Smooth muscle cell (in vitro differentiated cells): Measurements from ENCODE around the gene TRIM28. TPM values are rescaled to one million over a fixed set of nuclear protein-coding genes. Genes with fewer than 3 reads are reported as not detected.
A peak's percentile ranks its signal among the peaks of the same experiment; 100 is the strongest.

Source experiments
- DNase-seq: peaks from one replicate; lab custom pipeline; 2025; ENCODE audit not compliant: unreplicated experiment; lab: John Stamatoyannopoulos, UW
- H2AFZ ChIP-seq: fragments of 200-600 bp; sonication (generic); 2 replicates; pipeline ENCODE4 v1.6.0; 2016; ENCODE audit warnings: antibody characterized with exemption, low read depth, mild to moderate bottlenecking
- H3F3A ChIP-seq: fragments of 200-600 bp; sonication (generic); 2 replicates; pipeline ENCODE4 v1.6.0; 2017; ENCODE audit warnings: antibody characterized with exemption, low read depth
- H3K27ac ChIP-seq: fragments of 200-600 bp; sonication (generic); 2 replicates; pipeline ENCODE4 v1.5.1; 2016; ENCODE audit warnings: low read depth, mild to moderate bottlenecking
- H3K27me3 ChIP-seq: fragments of 200-600 bp; sonication (generic); 2 replicates; pipeline ENCODE4 v1.6.1; 2016; ENCODE audit warnings: low read depth, mild to moderate bottlenecking
- H3K36me3 ChIP-seq: fragments of 200-600 bp; sonication (generic); 2 replicates; pipeline ENCODE4 v1.5.1; 2016; ENCODE audit warnings: low read depth
- H3K4me1 ChIP-seq: fragments of 200-600 bp; sonication (generic); 2 replicates; pipeline ENCODE4 v1.5.1; 2016; ENCODE audit warnings: low read depth
- H3K4me2 ChIP-seq: fragments of 200-600 bp; sonication (generic); 2 replicates; pipeline ENCODE4 v1.6.0; 2016; ENCODE audit warnings: mild to moderate bottlenecking
- H3K4me3 ChIP-seq: fragments of 200-600 bp; sonication (generic); 2 replicates; pipeline ENCODE4 v1.5.1; 2016; ENCODE audit warnings: mild to moderate bottlenecking
- H3K79me2 ChIP-seq: fragments of 200-600 bp; sonication (generic); 2 replicates; pipeline ENCODE4 v1.6.0; 2016; ENCODE audit warnings: low read depth, mild to moderate bottlenecking
- H3K9ac ChIP-seq: fragments of 200-600 bp; sonication (generic); 2 replicates; pipeline ENCODE4 v1.6.0; 2016; ENCODE audit warnings: low read depth
- H3K9me3 ChIP-seq: fragments of 200-600 bp; sonication (generic); replicated peaks from 2 replicates; pipeline ENCODE4 v1.5.1; 2016; ENCODE audit warnings: low read depth
- H4K20me1 ChIP-seq: fragments of 200-600 bp; sonication (generic); 2 replicates; pipeline ENCODE4 v1.6.0; 2016; ENCODE audit warnings: low read depth
- WGBS: methylation state at CpG from one replicate; pipeline ENCODE4 v1.1.7; 2016; ENCODE audit warnings: low lambda C conversion rate; 5-methylcytosine and 5-hydroxymethylcytosine counted together
- polyA plus RNA-seq: library from polyadenylated mRNA; unstranded; fragments of >200 nt; fragmentation: Nextera tagmentation; extraction: Ambion mirVana; gene quantifications from 2 replicates; pipeline ENCODE4 v1.2.1, GENCODE V29; 2016
- total RNA-seq: library from RNA; depleted of rRNA; stranded (reverse); fragments of >200 nt; gene quantifications from 2 replicates; pipeline ENCODE4 v1.2.3, GENCODE V29; 2014
- TF ChIP-seq, protein P1 (sequence below): fragments of 200-600 bp; sonication (generic); IDR thresholded peaks from 2 replicates; pipeline ENCODE4 v1.5.1; 2017; ENCODE audit warnings: borderline replicate concordance, mild to moderate bottlenecking, antibody characterized with exemption; ENCODE audit not compliant: insufficient read depth, poor library complexity, severe bottlenecking

The TRIM28 gene
- total and polyA plus RNA-seq, 2 experiments from 2014 or later, result 148 to 178 TPM

DNA sequence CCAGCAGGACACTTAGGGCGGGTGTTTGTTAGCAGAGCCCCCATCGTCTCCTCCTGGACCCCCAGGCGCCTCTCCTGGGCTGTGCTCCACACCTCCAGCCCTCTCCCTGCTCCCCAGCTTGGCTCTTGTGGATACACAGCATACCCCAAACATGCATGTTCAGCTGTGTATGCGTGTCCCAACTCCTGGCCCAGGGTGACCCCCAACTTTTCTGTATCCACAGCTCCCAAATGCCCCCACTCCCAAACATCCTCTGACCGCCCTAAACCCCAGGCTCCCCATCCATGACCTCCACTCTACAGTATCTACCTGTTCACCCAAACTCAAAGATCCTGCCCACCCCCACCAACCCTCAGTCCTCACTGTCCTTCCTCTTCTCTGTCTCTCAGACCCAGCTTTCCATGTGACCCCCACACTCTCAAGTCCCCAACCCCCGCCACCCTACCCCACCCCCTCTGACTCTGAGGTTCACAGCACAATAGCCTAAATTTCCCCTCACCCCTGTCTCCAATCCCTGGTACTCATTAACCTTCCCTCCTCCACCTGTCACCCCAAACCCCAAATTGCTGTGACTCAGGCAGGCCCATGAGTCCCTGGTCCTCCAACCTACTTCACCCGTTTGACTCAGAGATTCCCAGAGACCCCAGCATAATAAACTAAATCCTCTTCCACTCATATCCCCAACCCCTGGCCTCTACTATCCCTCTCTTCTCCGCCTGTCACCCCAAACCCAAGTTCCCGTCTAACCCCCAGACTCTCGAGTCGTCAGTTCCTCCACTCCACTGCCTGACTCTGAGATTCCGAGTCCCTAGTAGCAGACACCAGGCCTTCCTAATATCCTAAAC, 13.6 kb downstream of the TRIM28 start:
- TF ChIP-seq, protein P1, sequence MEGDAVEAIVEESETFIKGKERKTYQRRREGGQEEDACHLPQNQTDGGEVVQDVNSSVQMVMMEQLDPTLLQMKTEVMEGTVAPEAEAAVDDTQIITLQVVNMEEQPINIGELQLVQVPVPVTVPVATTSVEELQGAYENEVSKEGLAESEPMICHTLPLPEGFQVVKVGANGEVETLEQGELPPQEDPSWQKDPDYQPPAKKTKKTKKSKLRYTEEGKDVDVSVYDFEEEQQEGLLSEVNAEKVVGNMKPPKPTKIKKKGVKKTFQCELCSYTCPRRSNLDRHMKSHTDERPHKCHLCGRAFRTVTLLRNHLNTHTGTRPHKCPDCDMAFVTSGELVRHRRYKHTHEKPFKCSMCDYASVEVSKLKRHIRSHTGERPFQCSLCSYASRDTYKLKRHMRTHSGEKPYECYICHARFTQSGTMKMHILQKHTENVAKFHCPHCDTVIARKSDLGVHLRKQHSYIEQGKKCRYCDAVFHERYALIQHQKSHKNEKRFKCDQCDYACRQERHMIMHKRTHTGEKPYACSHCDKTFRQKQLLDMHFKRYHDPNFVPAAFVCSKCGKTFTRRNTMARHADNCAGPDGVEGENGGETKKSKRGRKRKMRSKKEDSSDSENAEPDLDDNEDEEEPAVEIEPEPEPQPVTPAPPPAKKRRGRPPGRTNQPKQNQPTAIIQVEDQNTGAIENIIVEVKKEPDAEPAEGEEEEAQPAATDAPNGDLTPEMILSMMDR, result no peak
- H3F3A ChIP-seq, result peaks cover 21% of the 10 kb centered on the region
- peak overlapping the region; percentile 98 for H3K27ac ChIP-seq
- H3K4me1 ChIP-seq, result peaks cover 25% of the 10 kb centered on the region
- H3K36me3 ChIP-seq, result no peaks in the 10 kb centered on the region
- WGBS, result 38% methylated on average over 12 of the region's 12 CpGs
- H3K27me3 ChIP-seq, result no peaks in the 10 kb centered on the region
- peak overlapping the region; percentile 62 for H3K4me3 ChIP-seq
- peaks cover 46% of the 10 kb centered on the region for H3K79me2 ChIP-seq
- no peak overlapping the region for H2AFZ ChIP-seq
- no peaks in the 10 kb centered on the region for H3K9me3 ChIP-seq
- peak overlapping the region; percentile 96 for H3K9ac ChIP-seq
- peak overlapping the region; percentile 93 for H3K4me2 ChIP-seq
- DNase-seq, result no peak
- peaks cover 14% of the 10 kb centered on the region for H4K20me1 ChIP-seq

DNA sequence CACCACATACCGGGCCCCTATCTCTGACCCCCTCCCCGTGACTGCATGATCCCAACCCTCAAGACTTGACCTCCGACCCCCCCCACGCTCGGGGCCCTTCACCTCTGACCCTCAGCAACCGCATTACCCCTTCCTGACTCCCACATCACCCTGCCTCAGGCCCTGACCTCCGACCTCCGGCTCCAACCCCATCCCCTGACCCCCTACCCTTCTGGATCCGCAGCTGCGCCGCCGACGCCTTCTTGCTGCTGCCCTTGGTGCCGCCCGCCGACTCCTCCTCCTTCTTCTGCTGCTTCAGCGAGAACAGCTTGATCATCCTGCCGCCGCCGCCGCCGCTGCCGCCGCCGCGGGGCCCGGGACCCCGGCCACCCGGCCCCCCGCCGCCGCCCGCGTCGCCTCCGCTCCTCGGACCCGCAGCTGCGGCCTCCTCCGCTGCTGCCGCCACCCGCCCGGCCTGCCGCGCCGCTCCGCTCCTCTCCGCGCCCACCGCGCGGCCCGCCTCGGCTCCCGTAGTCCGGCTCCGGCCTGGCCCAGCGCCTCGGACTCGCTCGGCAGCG, 14.3 kb downstream of the TRIM28 start, which contains the start of gene UBE2M:
Gene UBE2M, minus strand, starts transcription at position 546 of the 557 bp plus-strand sequence. Its CDS starts 230 bp downstream, at position 316.
- TF ChIP-seq, protein P1, result no peak
- peaks cover 17% of the 10 kb centered on the region for H4K20me1 ChIP-seq
- DNase-seq, result no peak
- H3K9me3 ChIP-seq, result no peaks in the 10 kb centered on the region
- H3F3A ChIP-seq, result peaks cover 14% of the 10 kb centered on the region
- H3K4me2 ChIP-seq, result peak within 1 kb of the TSS; percentile 94
- peaks cover 25% of the 10 kb centered on the region for H3K4me1 ChIP-seq
- no peaks in the 10 kb centered on the region for H3K36me3 ChIP-seq
- H3K27ac ChIP-seq, result peak within 1 kb of the TSS; percentile 98
- under 1% methylated on average over 15 of the region's 62 CpGs for WGBS
- H3K27me3 ChIP-seq, result no peaks in the 10 kb centered on the region
- peak within 1 kb of the TSS; percentile 62 for H3K4me3 ChIP-seq
- peaks cover 39% of the 10 kb centered on the region for H3K79me2 ChIP-seq
- H3K9ac ChIP-seq, result peak within 1 kb of the TSS; percentile 96
- H2AFZ ChIP-seq, result peak within 1 kb of the TSS; percentile 29

DNA sequence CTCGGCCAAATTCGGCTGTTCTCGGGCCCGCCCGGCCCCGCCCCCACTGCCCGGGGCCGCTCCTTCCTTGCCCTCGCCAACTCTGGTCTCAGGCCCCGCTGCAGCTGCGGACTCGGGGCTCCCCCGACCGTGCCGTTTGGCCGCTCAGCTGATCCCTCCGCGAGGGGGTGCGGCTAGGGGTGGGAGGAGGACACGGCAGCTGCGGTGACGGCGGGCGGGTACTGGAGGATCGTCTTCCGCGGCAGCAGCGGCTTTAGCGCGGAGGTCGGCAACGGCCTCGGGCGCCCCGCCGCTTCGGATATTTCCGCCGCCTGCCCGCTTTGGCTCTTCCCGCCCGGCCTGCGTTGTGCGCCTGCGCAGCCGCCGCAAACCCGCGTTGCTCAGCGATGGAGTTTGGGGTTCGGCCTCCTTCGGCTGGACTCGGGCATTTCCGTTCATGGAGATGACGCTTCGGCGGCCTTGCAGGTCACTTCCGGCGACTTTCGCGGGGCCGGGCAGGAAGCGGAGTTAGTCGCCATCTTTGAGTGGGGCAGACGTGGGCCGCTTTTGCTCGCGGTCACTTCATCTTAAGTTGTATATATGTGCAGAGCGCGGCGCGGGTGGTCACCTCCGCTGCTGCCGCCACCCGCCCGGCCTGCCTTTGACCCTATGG, 14.9 kb downstream of the TRIM28 start:
- Histone ChIP-seq H3K9ac (peak overlapping the region; percentile 96), H3K27ac (peak overlapping the region; percentile 98), H2AFZ (peak overlapping the region; percentile 29), H3K4me2 (peak overlapping the region; percentile 94), H3K4me1 (peaks cover 20% of the 10 kb centered on the region), H3K36me3 (no peaks in the 10 kb centered on the region), H3K9me3 (no peaks in the 10 kb centered on the region), H3K27me3 (no peaks in the 10 kb centered on the region), H3K79me2 (peaks cover 33% of the 10 kb centered on the region), H3K4me3 (peak overlapping the region; percentile 62), H4K20me1 (peaks cover 20% of the 10 kb centered on the region), H3F3A (peaks cover 14% of the 10 kb centered on the region)
- TF ChIP-seq, protein P1, result no peak
- under 1% methylated on average over 63 of the region's 76 CpGs for WGBS
- no peak for DNase-seq
